Esophagus muscularis mucosa (tissue), 4 donors: ENCODE data around the gene GSTT2. TPM values are rescaled to one million over a fixed set of nuclear protein-coding genes. Genes with fewer than 3 reads are reported as not detected.
"Not testable (repeated sequence)": the region's sequence is repeated elsewhere in the genome, so short reads cannot be mapped to it uniquely, and the experiment has no call there.

Source experiments
- DNase-seq: peaks from one replicate; pipeline ENCODE4 v3.0.0-alpha.2; 2017; ENCODE audit errors: extremely low spot score
- H3K27ac ChIP-seq, 4 donors: fragments of 200-600 bp; sonication (generic); replicated peaks in 1 of 4; 1 replicate in 3 of 4; 2 replicates in 1 of 4; pipeline ENCODE4 v1.5.1; 2016 to 2019; ENCODE audit warnings: mild to moderate bottlenecking in 1 of 4
- H3K27me3 ChIP-seq, 4 donors: fragments of 200-600 bp; sonication (generic); one replicate each; pipeline versions ENCODE4 v1.5.1 to v1.6.0; 2016 to 2019
- H3K36me3 ChIP-seq, 4 donors: fragments of 200-600 bp; sonication (generic); one replicate each; pipeline ENCODE4 v1.5.1; 2016 to 2019
- H3K4me1 ChIP-seq, 4 donors: fragments of 200-600 bp; sonication (generic); one replicate each; pipeline ENCODE4 v1.5.1; 2016 to 2019
- H3K4me3 ChIP-seq, 4 donors: fragments of 200-600 bp; sonication (generic); 1 replicate in 2 of 4; 2 replicates in 2 of 4; pipeline ENCODE4 v1.5.1; 2016 to 2019; ENCODE audit warnings: mild to moderate bottlenecking in 4 of 4, moderate library complexity in 1 of 4
- H3K9me3 ChIP-seq, 4 donors: fragments of 200-600 bp; sonication (generic); 1 replicate in 3 of 4; 2 replicates in 1 of 4; pipeline ENCODE4 v1.5.1; 2016 to 2019
- POLR2AphosphoS5 ChIP-seq, 2 donors: sonication (generic); formaldehyde crosslinking; IDR thresholded peaks; one replicate each; pipeline ENCODE4 v1.6.1; 2017; ENCODE audit warnings: antibody characterized with exemption in 2 of 2
- WGBS: methylation state at CpG from one replicate; pipeline ENCODE4 v1.1.5; 2018; 5-methylcytosine and 5-hydroxymethylcytosine counted together
- intact Hi-C: fragments of 100-400 bp; cut with DNase I; formaldehyde crosslinking; loops from one replicate; pipeline ENCODE4 v1.15.1; 2023
- total RNA-seq, 4 donors: library from RNA; depleted of rRNA; stranded (reverse); fragments of >200 nt; gene quantifications; one replicate each; pipeline versions ENCODE4 v1.1.0 to v1.2.1, GENCODE V29; 2016
- TF ChIP-seq, protein P1 (sequence below), 3 experiments: fragments of 200-600 bp in 2 of 3; fragments of 450-650 bp in 1 of 3; sonication (generic) in 2 of 3; IDR thresholded peaks; one replicate each; pipeline ENCODE4 v1.5.1; 2017 to 2019; ENCODE audit warnings: antibody characterized with exemption in 3 of 3, mild to moderate bottlenecking in 2 of 3, moderate library complexity in 1 of 3

GSTT2 gene
- total RNA-seq, 4 donors from 2014 or later: 1.1 to 1.5 TPM; not detected in 2

DNA sequence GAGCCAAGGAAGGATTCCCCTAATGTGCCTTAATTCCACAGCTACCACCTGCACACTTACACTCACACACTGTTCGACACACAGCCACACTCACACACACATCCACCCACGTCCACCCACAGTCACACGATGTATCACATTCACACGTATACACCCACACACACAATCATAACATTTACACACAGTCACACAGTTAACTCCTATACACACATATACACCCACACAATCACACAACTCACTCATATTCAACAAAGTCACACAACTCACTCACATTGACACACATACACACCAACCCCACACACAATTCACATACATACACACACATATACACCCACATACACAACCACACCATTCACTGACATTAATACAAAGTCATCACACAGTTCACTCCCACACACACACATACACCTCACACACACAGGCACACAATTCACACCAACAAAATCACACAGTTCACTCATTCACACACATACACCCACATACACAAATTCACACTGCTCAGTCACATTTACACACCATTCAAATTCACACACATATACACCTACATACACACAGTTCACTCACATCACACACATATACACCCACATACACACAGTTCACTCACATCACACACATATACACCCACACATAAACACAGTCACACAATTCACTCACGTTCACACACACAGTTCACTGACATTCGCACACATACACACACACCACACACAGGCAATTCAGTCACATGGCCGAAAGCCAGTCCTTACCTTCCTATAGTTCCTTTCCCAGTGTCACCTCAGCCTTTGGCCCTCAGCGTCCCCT lies 25.5 kb upstream of the GSTT2 start:
- DNase-seq: peak; percentile 80
- H3K4me1 ChIP-seq, H3K27me3 ChIP-seq, H3K36me3 ChIP-seq, H3K9me3 ChIP-seq, H3K4me3 ChIP-seq, H3K27ac ChIP-seq: not testable (repeated sequence)
- 80% methylated on average over 8 of the region's 8 CpGs for WGBS
- intact Hi-C loops: loop anchor here (10.0 kb wide), 1 partner anchor 290 kb away; the partner anchor contains the start of gene GGT5

DNA sequence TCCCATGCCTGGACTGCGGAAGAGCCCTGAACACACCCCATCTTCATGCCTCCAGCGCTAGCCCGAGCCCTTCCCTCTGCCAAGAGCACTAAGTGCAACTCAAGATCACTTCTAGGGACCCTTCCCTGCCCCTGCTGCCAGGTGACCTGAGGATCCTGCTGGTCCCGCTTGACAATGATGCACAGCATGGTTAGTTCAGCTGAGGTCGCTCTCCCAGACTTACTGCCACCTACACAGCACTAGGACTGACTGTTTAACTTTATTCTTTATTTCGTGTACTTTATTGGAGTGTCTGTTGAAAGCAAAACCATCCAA lies 25.0 kb upstream of the GSTT2 start:
- not testable (repeated sequence) for H3K9me3 ChIP-seq, H3K27ac ChIP-seq, DNase-seq, H3K36me3 ChIP-seq, H3K4me1 ChIP-seq, H3K4me3 ChIP-seq, H3K27me3 ChIP-seq
- intact Hi-C loops: loop anchor here (10.0 kb wide), 1 partner anchor 290 kb away; the partner anchor contains the start of gene GGT5
- 81% methylated on average over 5 of the region's 6 CpGs for WGBS

DNA sequence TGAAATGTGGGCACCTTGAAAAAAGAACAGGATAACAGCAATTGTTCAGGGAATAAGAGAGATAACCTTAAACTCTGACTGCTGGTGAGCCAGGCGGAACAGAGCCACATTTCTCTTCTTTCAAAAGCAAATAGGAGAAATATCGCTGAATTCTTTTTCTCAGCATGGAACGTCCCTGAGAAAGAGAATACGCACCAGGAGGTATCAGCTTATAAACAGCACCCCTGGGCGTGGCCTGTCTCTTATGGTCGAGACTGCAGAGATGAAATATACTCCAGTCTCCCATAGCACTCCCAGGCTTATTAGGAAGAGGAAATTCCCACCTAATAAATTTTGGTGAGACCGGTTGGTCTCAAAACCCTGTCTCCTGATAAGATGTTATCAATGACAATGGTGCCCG lies 24.0 kb upstream of the GSTT2 start:
- H3K4me1 ChIP-seq, H3K4me3 ChIP-seq, H3K27ac ChIP-seq, H3K36me3 ChIP-seq, H3K27me3 ChIP-seq, H3K9me3 ChIP-seq: not testable (repeated sequence)
- peak; percentile 2 for DNase-seq
- intact Hi-C loops: loop anchor here (10.0 kb wide), 1 partner anchor 289 kb away; the partner anchor contains the start of gene GGT5
- WGBS: 75% methylated on average over 7 of the region's 8 CpGs

DNA sequence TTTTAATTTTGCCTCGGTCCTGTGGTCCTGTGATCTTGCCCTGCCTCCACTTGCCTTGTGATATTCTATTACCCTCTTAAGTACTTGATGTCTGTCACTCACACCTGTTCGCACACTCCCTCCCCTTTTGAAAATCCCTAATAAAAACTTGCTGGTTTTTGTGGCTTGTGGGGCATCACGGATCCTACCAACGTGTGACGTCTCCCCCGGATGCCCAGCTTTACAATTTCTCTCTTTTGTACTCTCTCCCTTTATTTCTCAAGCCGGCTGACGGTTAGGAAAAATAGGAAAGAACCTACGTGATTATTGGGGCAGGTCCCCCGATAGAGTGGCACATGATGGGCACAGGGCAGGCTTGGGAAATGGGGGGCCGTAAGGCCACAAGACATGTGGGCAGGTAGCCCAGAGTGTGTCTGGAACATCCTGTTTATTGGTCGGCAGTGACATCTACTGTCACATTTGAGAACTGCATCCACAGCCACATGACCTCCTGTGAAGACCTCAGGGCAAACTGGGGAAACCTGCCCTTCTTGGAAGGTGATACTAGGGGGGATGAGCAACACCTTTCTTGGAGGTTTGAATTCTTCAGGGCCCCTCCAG lies 23.5 kb upstream of the GSTT2 start:
- intact Hi-C loops: loop anchor here (10.0 kb wide), 1 partner anchor 288 kb away; the partner anchor contains the start of gene GGT5
- 21% methylated on average over 12 of the region's 12 CpGs for WGBS
- TF ChIP-seq, protein P1, sequence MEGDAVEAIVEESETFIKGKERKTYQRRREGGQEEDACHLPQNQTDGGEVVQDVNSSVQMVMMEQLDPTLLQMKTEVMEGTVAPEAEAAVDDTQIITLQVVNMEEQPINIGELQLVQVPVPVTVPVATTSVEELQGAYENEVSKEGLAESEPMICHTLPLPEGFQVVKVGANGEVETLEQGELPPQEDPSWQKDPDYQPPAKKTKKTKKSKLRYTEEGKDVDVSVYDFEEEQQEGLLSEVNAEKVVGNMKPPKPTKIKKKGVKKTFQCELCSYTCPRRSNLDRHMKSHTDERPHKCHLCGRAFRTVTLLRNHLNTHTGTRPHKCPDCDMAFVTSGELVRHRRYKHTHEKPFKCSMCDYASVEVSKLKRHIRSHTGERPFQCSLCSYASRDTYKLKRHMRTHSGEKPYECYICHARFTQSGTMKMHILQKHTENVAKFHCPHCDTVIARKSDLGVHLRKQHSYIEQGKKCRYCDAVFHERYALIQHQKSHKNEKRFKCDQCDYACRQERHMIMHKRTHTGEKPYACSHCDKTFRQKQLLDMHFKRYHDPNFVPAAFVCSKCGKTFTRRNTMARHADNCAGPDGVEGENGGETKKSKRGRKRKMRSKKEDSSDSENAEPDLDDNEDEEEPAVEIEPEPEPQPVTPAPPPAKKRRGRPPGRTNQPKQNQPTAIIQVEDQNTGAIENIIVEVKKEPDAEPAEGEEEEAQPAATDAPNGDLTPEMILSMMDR (IDR thresholded peaks at IDR 0.05): peak; percentile 73 to 92 (median 79)
- TF ChIP-seq POLR2AphosphoS5 (IDR thresholded peaks at IDR 0.05): peak; percentile 55 to 57
- not testable (repeated sequence) for H3K9me3 ChIP-seq, H3K4me3 ChIP-seq, H3K27me3 ChIP-seq, H3K36me3 ChIP-seq, H3K27ac ChIP-seq, H3K4me1 ChIP-seq
- peak; percentile 94 for DNase-seq

DNA sequence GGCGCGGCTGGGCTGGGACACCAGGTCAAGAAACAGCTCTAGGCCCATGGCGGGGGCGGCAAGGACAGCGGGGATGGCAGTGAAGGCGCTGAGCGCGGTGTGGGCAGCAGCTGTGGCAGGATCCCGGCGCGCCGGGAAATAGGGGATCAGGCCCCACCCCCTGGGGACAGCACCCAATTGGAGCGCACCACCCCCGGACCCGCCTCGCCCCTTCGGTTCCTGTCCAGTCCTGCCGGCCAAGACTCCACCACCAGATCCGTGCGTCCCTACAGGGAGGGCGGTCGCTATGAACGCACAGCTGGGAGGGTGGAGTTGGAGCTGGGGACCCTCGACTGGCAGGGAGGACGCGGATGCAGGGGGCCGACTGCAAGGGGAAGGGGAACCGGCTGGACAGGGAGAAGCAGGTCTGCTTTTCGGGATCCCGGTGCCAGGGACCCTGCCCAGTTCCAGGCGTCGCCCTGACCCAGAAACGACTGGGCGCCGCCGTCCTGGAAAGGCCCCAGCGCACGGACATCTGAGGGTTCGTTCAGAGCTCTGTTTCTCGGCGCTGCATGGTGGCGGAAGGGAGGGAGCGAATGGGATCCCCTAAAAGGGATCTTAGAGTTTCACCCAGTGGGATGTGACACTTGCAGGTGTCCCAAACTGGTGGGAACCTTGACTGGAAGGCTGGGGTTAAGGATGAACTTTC lies 18.7 kb upstream of the GSTT2 start, which contains the start of gene GSTT2B:
Gene GSTT2B (minus strand): TSS at position 112 of the 688 bp plus-strand sequence. CDS start 64 bp downstream, at position 48.
- Histone ChIP-seq H3K4me3 (peak within 1 kb of the TSS in 2 of 4 donors; percentile 34 to 41), H3K27ac (peak within 1 kb of the TSS in 1 of 4 donors; percentile 62)
- H3K36me3 ChIP-seq, H3K9me3 ChIP-seq, H3K4me1 ChIP-seq, intact Hi-C loops, H3K27me3 ChIP-seq, DNase-seq: not testable (repeated sequence)
- WGBS: no CpG with 5 or more reads among the region's 43 CpGs

DNA sequence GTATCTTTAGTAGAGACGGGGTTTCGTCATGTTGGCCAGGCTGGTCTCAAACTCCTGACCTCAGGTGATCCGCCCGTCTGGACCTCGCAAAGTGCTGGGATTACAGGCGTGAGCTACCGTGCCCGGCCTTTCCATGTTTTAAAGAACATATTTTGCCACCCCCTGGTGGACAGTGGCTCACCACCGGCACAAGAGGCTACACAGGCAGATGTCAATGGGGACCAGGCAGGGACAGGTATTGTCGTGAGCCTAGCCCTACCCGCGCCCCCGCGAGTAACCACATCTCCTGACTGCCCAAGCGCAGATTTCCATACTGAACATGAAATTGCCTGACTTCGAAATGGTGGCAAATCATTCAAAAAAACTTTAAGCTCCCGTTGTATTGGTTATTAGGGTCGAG lies 13.8 kb upstream of the GSTT2 start:
- intact Hi-C loops, H3K4me3 ChIP-seq, H3K27ac ChIP-seq, H3K27me3 ChIP-seq, DNase-seq, H3K9me3 ChIP-seq: not testable (repeated sequence)
- WGBS: no CpG with 5 or more reads among the region's 18 CpGs
- peaks cover 0 to 13% (median 6%) of the 10 kb centered on the region in 4 donors for H3K4me1 ChIP-seq
- peaks cover 8 to 21% (median 21%) of the 10 kb centered on the region in 4 donors for H3K36me3 ChIP-seq

DNA sequence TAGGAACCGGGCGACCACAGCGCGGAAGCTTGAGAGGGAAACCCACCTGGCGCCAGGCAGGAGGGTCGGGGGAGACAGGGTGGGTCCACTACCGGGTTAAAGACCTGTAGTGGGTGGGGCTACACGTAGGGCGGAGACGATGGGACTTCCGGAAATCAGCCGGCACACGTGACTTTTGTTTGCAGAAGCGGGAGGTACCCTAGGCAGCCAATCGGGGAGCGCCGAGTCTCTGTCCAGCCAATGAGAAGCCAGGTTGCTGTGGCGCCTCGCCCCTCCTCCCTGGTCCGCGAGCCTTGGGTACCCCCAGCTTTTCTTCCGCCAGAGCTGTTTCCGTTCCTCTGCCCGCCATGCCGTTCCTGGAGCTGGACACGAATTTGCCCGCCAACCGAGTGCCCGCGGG lies 13.4 kb upstream of the GSTT2 start, which contains the start of gene DDTL:
Gene DDTL (plus strand): TSS at position 321 of the 400 bp plus-strand sequence. CDS start 27 bp downstream, at position 348.
- H3K4me3 ChIP-seq, DNase-seq, H3K9me3 ChIP-seq, H3K27ac ChIP-seq, intact Hi-C loops, H3K27me3 ChIP-seq: not testable (repeated sequence)
- peaks cover 13 to 26% (median 26%) of the 10 kb centered on the region in 4 donors for H3K36me3 ChIP-seq
- H3K4me1 ChIP-seq: peaks cover 0 to 18% (median 10%) of the 10 kb centered on the region in 4 donors
- WGBS: no CpG with 5 or more reads among the region's 30 CpGs
